Superior temporal gyrus (tissue), 1 donor: Measurements from ENCODE around the gene PDHX.
A peak's percentile ranks its signal among the peaks of the same experiment; 100 is the strongest.
"Not testable (repeated sequence)": the region's sequence is repeated elsewhere in the genome, so short reads cannot be mapped to it uniquely, and the experiment has no call there.

Experiments
- DNase-seq: peaks from one replicate; pipeline ENCODE4 v3.0.0-alpha.2; 2016; ENCODE audit errors: extremely low spot score

The PDHX gene

DNA sequence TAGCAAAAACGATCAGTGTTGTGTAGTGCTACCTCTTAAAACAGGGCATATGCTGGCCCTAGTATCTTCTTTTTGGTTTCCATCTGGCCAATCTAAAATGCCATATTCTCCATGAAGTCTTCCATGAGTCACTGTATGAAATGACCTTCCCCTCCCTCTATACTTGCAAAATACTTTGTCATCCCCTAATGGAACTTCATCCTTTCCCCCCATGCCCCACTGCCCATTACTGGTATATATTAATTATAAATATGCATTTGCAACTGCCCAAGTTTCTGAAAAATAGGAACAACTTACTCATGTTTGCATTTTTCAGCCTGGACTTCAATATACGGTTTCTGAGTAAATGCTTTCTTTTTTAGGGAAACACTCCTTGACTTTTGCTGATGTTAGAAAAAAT, 4.7 kb upstream of the PDHX start:
- DNase-seq = no peak

DNA sequence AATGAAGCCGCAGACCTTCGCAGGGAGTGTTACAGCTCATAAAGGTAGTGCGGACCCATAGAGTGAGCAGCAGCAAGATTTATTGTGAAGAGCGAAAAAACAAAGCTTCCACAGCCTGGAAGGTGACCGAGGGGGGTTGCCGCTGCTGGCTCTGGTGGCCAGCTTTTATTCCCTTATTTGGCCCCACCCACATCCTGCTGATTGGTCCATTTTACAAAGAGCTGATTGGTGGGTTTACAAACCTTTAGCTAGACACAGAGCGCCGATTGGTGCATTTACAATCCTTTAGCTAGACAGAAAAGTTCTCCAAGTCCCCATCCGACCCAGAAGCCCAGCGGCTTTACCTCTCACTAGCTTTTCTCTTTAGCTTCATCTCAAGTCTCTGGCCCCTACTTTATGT, 2.9 kb upstream of the PDHX start:
- not testable (repeated sequence) for DNase-seq

GRCh38 chr11:34915136-34916014, 1.0 kb upstream of the PDHX start:
- DNase-seq = peak; percentile 58

GRCh38 chr11:34916843-34917770, 689 bp downstream of the PDHX start:
- DNase-seq = no peak

- DNase-seq = no peak
Measured at GRCh38 chr11:34921156-34921555, 4.7 kb downstream of the PDHX start.

DNA sequence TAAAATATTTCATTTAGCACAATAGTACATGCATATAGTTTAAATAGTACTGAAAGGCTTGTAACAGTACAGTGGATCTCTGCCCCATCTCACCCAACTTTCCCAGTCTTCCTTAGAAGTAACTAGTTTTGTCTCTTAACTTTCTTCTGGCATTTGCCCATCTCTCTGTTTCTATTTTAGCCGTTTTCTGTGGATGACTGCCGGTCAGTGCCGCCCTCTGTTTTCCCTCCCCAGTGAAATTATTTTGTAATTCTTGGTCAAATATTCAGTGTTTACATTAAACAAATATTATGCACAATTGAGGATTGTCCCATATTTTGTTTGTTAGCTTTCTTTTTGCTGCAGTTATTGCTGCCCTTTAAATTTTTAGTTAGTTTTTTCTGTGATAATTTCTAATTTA, 8.3 kb downstream of the PDHX start:
- no peak for DNase-seq

- DNase-seq = peak; percentile 84
Measured at GRCh38 chr11:34926101-34926830, 9.8 kb downstream of the PDHX start.

DNA sequence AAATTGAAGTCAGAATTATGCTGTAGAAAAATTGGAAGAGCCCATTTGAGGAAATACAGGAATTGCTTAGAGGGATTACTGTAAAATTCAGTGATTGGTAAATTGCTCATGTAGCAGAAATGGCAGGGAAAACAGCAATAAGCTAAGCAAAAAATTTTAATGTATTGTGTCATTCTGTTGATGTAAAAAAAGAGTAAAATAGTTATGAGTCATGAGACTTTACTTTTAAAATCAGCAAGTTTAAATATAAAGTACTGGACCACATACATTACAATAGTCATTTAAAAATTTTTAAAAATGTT, 10.4 kb downstream of the PDHX start:
- no peak for DNase-seq

GRCh38 chr11:34928268-34928959, 12.0 kb downstream of the PDHX start:
- DNase-seq = no peak

- no peak for DNase-seq
Measured at GRCh38 chr11:34928960-34929680, 12.7 kb downstream of the PDHX start.

DNA sequence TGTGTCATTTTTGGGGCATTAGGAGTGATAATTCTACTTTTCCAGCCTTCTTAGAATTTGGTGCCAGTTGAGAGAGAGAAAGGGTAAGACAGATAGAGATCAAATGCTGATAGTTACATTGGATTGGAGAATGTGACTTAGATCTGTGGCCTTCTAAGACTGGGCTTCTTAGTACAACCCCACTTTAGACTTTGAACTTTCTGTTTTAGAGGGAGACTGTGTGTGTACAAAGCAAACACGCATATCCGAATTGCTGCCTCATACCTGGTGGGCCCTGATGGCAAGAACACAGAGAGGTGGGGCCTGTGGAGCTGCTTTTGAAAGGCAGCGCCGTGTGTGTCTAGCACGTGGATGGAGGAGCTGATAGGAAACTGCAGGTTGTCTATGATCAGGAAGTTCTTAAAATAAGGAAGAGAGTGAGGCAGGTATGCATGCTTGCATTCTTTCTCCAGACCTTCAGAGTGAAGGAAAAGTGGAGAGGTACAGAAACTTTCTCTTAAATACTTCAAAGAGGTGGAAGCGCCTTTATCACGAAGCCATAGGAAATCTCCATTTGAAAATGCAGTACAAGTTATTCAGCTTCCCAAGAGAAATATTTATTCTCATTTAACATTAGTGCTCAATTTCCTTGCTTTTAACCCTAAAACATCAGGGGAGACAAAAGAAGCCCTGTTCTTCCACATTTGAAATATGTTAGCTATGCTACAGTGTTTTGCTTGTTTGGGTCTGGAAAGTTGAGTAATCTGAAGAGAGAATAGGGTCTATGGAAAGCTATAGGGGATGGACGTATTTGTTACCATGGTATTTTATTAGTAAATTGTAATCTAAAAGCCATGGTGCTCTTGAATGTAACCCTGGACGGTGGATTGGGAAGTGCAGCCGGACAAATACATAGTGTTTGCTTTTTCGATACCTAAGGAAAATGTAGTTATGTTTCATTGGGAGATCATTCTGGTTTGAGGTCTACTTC, 13.7 kb downstream of the PDHX start:
- no peak for DNase-seq

DNA sequence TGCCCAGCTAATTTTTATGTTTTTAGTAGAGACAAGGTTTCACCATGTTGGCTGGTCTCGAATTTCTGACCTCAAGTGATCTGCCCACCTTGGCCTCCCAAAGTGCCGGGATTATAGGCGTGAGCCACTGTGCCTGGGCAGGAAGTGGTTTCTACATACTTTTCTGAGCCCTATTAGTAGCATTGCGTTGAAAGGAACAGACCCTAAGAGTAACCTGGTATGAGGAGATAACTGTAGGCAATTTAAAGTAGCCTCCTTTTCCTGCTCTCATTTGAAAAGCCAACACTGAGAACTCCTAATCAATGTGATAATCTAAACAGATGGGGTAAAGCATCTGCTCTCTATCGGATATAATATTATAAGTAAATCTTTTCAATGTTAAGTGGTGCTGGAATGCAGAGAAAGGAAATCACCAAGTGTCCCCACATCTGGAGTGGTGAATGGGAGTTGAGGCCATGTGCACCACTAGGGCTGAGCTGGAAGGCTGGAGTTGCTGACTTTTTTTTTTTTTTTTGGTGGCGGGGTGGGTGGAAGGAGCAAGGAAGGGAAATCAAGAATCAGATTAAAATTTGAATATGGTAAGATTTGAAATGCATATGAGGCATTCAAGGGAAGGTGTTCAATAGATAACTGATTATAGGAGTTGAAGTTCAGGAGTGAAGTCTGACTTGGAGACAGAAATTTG, 20.7 kb downstream of the PDHX start:
- no peak for DNase-seq

DNA sequence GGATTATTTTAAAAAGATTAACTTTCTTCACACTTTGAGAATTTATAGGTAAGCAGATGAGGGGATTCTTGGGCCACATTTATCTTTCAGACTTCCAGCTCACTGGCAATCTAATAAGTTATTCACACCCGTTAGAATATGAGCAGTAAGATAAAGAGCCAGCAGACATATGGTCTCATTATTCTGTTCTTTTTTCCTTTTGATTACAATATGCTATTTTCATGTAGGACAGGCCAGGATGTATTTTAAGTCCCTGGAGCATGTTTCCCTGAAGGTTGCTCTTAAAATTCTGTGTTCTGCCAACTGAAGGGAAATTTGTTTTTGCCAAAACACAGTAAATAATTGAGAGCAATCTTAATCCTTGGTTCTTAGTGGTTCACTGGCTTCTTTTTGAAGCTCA, 22.2 kb downstream of the PDHX start:
- DNase-seq = no peak

DNA sequence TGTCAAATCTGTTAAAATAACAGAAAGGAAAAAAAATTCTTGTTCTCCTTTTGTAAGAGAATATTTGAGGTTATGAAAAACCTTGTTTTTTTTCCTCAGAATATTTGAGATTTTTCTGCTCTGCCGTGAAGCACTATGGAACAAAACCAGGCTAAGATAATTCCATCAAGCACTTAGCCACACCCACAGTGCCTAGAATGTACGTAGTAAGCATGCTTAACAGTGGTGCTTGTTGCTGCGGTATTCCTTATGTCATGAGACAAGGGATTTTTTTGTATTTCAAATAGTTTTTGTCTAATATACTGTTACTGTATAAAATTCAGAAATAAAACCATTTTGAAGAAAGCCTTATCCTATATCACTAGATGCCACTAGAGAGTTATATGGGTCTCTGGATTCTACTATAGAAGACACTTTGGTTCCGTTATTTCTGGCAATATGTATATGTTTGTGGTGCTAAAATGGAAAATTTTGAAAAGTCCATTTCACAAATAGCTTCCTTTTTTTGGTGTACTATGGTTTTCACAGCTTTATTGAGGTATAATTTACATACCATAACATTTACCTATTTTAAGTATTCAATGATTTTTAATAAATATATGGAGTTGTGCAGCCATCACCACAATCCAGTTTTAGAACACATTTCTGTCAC, 23.7 kb downstream of the PDHX start:
- peak; percentile 47 for DNase-seq

- no peak for DNase-seq
Measured at GRCh38 chr11:34941688-34942087, 25.3 kb downstream of the PDHX start.

DNA sequence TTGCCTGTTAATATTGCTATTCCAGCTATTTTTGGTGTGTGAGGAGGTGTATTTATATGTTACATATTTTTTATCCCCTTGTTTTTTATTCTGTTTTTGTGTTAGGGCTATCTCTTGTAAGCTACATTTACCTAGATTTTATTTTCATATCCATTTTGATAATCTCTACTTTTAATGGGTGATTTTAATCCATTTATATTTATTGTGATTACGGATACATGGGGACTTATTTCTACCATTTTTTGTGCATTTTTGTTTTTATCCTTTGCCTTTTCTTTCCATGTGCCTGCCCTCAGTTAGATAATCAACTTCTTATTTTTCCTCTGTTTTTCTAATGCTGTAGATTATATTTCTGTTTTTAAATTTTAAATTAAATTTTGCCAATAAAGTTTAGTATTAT, 28.3 kb downstream of the PDHX start:
- no peak for DNase-seq

DNA sequence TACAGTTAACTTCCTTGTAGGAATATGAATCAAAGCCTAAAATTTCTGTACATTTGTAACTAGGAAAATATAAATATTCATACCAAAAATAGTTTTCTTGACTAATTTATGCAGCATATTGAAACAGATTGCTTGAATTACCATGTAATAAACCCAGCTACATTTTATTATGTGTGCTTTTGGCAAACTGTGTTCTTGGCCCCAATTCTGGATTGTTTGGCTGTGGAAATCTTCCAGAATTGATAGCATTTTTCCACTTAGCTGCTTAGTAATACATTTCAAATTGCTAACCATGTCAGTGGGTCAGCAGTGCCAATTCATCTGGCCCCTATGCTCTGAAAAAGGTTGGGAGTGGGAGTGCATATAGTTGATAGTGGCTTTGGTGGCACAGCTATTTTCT, 32.3 kb downstream of the PDHX start:
- DNase-seq = no peak

DNA sequence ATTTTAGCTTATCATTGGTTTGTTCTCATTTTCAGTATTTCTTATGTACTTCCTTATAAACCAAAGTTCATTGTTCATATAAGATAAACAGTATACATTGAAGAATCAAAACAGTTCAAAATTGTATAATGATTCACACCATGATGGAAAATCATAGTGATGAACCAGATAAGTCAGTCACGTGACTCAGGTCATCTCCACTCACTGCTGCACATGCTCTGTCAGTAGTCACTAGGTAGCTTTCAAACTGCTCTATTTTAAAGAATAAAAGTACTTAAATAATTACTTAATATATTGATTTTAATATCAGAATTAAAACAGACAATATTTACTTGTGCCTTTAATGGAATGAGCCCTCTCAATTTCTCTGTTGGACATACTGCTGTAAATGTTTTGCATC, 37.5 kb downstream of the PDHX start:
- no peak for DNase-seq

DNA sequence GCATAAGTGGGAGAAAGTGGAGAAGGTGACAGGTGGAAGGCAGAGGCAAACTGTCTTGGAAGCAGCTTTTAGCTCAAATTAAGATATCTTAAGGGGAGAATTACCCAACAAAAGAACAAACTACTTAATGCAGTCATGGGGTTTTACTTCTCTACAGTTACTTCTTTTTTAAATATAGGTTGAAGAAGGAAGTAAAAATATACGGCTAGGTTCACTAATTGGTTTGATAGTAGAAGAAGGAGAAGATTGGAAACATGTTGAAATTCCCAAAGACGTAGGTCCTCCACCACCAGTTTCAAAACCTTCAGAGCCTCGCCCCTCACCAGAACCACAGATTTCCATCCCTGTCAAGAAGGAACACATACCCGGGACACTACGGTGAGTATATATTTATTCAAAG, 40.8 kb downstream of the PDHX start:
- no peak for DNase-seq
